Calu3 (cell line): Measurements from ENCODE around the gene C12orf60. TPM values are rescaled to one million over a fixed set of nuclear protein-coding genes. Genes with fewer than 3 reads are reported as not detected.

Experiments used
- BruUV-seq: library from RNA; stranded (reverse); fragments of 400-500 nt; replicated peaks from 2 replicates; lab custom pipeline; 2021; lab: Mats Ljungman, UMichigan
- CTCF ChIA-PET: fragments of 300-600 bp; sonication (Branson Sonifier 250); formaldehyde crosslinking; loops from one replicate; lab custom pipeline; 2022; ENCODE audit warnings: antibody characterized with exemption; lab: Charles Lee
- DNase-seq: peaks from one replicate; pipeline ENCODE4 v3.0.0; 2022
- H3K27ac Mint-ChIP-seq: one replicate; pipeline ENCODE4 v1.8.0; 2022; ENCODE audit warnings: mixed read lengths; ENCODE audit not compliant: unreplicated experiment
- H3K27me3 Mint-ChIP-seq: one replicate; pipeline ENCODE4 v1.8.0; 2022; ENCODE audit warnings: mixed read lengths; ENCODE audit not compliant: unreplicated experiment
- H3K36me3 Mint-ChIP-seq: one replicate; pipeline ENCODE4 v1.8.0; 2022; ENCODE audit warnings: mild to moderate bottlenecking, moderate library complexity, mixed read lengths; ENCODE audit not compliant: insufficient read depth, unreplicated experiment
- H3K4me1 Mint-ChIP-seq: one replicate; pipeline ENCODE4 v1.8.0; 2022; ENCODE audit warnings: mild to moderate bottlenecking, low read depth, mixed read lengths; ENCODE audit not compliant: unreplicated experiment
- H3K4me3 Mint-ChIP-seq: one replicate; pipeline ENCODE4 v1.8.0; 2022; ENCODE audit warnings: mild to moderate bottlenecking, low read depth, moderate library complexity, mixed read lengths; ENCODE audit not compliant: unreplicated experiment
- H3K9me3 Mint-ChIP-seq: one replicate; pipeline ENCODE4 v1.8.0; 2022; ENCODE audit warnings: low read depth, mixed read lengths; ENCODE audit not compliant: unreplicated experiment
- CTCF ChIP-seq: fragments of 200-600 bp; IDR thresholded peaks from one replicate; pipeline ENCODE4 v1.8.0; 2022; ENCODE audit warnings: antibody characterized with exemption; ENCODE audit not compliant: unreplicated experiment
- intact Hi-C: fragments of 100-400 bp; cut with micrococcal nuclease; formaldehyde crosslinking; loops from one replicate; pipeline ENCODE4 v1.10.0; 2022; ENCODE audit not compliant: unreplicated experiment
- total RNA-seq: library from RNA; stranded (reverse); gene quantifications from 2 replicates; pipeline ENCODE4 v1.2.3, GENCODE V29; 2022

C12orf60 gene
- total RNA-seq, 1 experiment from 2014 or later = 1.2 TPM

DNA sequence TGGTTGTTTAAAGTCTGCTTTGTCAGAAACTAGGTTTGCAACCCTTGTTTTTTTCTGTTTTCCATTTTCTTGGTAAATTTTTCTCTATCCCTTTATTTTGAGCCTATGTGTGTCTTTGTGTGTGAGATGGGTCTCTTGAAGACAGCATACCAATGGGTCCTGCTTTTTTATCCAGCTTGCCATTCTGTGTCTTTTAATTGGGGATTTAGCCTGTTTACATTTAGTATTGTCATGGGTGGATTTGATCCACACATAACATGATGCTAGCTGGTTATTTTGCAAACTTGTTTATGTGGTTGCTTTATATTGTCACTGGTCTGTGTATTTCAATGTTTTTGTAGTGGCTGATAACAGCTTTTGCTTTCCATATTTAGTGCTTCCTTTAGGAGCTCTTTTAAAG lies 57.0 kb downstream of the C12orf60 start:
- H3K4me3 Mint-ChIP-seq = no peak overlapping the region
- BruUV-seq = no TSS peak
- H3K36me3 Mint-ChIP-seq = no peaks in the 10 kb centered on the region
- H3K27ac Mint-ChIP-seq = no peak overlapping the region
- peaks cover 10% of the 10 kb centered on the region for H3K9me3 Mint-ChIP-seq
- H3K4me1 Mint-ChIP-seq = no peaks in the 10 kb centered on the region
- DNase-seq = no peak
- peaks cover 8% of the 10 kb centered on the region for H3K27me3 Mint-ChIP-seq
- no peak for TF ChIP-seq CTCF
- CTCF ChIA-PET = no interaction called here
- intact Hi-C loops = no loop called here

DNA sequence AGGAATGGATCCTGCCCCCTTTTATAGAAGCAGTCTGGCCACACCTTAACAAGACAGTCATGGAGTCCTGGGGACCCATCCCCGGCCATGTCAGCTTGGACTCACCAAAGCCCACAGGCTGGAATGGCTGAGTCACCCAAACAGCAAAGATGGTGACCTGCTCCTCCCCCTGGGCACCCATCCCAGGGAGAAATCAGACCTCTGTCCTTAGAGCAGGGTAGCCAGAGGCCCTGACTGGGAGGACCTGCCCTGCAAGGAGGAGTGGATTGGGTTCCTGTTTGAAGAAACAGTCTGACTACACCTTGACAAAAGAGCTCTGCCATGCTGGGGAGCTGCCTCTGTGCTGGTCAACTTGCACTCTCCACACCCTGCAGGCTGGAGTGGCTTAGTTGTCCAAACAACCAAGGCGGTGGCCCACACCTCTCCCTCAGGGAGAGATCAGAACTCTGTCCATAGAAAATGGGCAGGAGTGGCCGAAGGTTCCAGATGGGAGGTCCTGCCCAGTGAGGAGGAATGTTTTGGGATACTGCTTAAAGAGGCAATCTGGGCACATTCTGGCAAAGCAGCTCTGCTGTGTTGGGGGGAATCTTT lies 65.5 kb downstream of the C12orf60 start:
- no peaks in the 10 kb centered on the region for H3K4me1 Mint-ChIP-seq
- no peaks in the 10 kb centered on the region for H3K36me3 Mint-ChIP-seq
- CTCF ChIA-PET = no interaction called here
- peaks cover 19% of the 10 kb centered on the region for H3K27me3 Mint-ChIP-seq
- no peak for TF ChIP-seq CTCF
- intact Hi-C loops = no loop called here
- no TSS peak for BruUV-seq
- no peak overlapping the region for H3K27ac Mint-ChIP-seq
- H3K9me3 Mint-ChIP-seq = peaks cover 7% of the 10 kb centered on the region
- DNase-seq = no peak
- H3K4me3 Mint-ChIP-seq = no peak overlapping the region

GRCh38 chr12:14871247-14871646 lies 67.8 kb downstream of the C12orf60 start:
- TF ChIP-seq CTCF = no peak
- peaks cover 9% of the 10 kb centered on the region for H3K4me1 Mint-ChIP-seq
- no TSS peak for BruUV-seq
- no peak overlapping the region for H3K27ac Mint-ChIP-seq
- H3K9me3 Mint-ChIP-seq = no peaks in the 10 kb centered on the region
- H3K27me3 Mint-ChIP-seq = peaks cover 3% of the 10 kb centered on the region
- CTCF ChIA-PET = no interaction called here
- intact Hi-C loops = no loop called here
- no peaks in the 10 kb centered on the region for H3K36me3 Mint-ChIP-seq
- no peak overlapping the region for H3K4me3 Mint-ChIP-seq
- no peak for DNase-seq

DNA sequence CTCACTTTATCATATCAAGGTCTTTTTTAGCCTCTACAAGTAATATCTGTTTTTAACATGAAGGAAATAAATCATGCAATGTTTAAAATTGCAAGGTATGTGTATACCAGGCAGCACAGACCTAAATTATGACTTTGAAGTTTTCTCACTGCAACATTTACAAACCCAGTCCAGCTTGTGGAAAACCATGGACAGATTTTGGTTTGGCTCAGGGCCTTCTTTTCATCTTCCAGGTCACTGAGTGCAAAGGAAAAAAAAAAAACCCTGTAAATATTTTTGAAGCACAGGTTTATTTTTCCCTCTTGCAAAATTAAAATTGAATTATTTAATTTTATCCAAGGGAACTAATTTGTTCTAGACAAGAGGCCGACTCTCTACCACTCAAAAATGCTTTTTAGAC lies 68.4 kb downstream of the C12orf60 start:
- BruUV-seq = no TSS peak
- no peak for TF ChIP-seq CTCF

More for the DNA sequence above, 68.4 kb downstream of the C12orf60 start:
- H3K9me3 Mint-ChIP-seq = no peaks in the 10 kb centered on the region
- intact Hi-C loops = no loop called here
- no peaks in the 10 kb centered on the region for H3K36me3 Mint-ChIP-seq
- H3K27ac Mint-ChIP-seq = no peak overlapping the region
- CTCF ChIA-PET = no interaction called here
- H3K4me3 Mint-ChIP-seq = no peak overlapping the region
- DNase-seq = no peak
- H3K4me1 Mint-ChIP-seq = peaks cover 9% of the 10 kb centered on the region
- no peaks in the 10 kb centered on the region for H3K27me3 Mint-ChIP-seq
